ENCODE data around the gene MYO16.

The MYO16 gene

GRCh38 chr13:109121826-109122225 lies 492.4 kb downstream of the MYO16 start:
- no peak for DNase-seq (ENCODE audit: low read depth in 2 of 2)

GRCh38 chr13:109123971-109124370 lies 494.6 kb downstream of the MYO16 start:
- DNase-seq (ENCODE audit: low read depth in 2 of 2) = no peak

GRCh38 chr13:109126178-109126577 lies 496.8 kb downstream of the MYO16 start:
- no peak for DNase-seq (ENCODE audit: low read depth in 2 of 2)

- DNase-seq (ENCODE audit: low read depth in 2 of 2) = no peak
Measured at GRCh38 chr13:109126891-109127641, 497.7 kb downstream of the MYO16 start.

GRCh38 chr13:109128121-109128520 lies 498.7 kb downstream of the MYO16 start:
- no peak for DNase-seq (ENCODE audit: low read depth in 2 of 2)

- DNase-seq (ENCODE audit: low read depth in 2 of 2) = no peak
Measured at GRCh38 chr13:109130093-109130835, 500.9 kb downstream of the MYO16 start.

GRCh38 chr13:109131698-109132257 lies 502.4 kb downstream of the MYO16 start:
- no peak for DNase-seq (ENCODE audit: low read depth in 2 of 2)

- no peak for DNase-seq (ENCODE audit: low read depth in 2 of 2)
Measured at GRCh38 chr13:109135018-109135417, 505.6 kb downstream of the MYO16 start.

GRCh38 chr13:109136873-109137272 lies 507.5 kb downstream of the MYO16 start:
- no peak for DNase-seq (ENCODE audit: low read depth in 2 of 2)

- no peak for DNase-seq (ENCODE audit: low read depth in 2 of 2)
Measured at GRCh38 chr13:109139346-109139745, 509.9 kb downstream of the MYO16 start.

- no peak for DNase-seq (ENCODE audit: low read depth in 2 of 2)
Measured at GRCh38 chr13:109140054-109140453, 510.6 kb downstream of the MYO16 start.

GRCh38 chr13:109140479-109141349 lies 511.3 kb downstream of the MYO16 start:
- DNase-seq (ENCODE audit: low read depth in 2 of 2) = no peak

GRCh38 chr13:109141706-109142105 lies 512.3 kb downstream of the MYO16 start:
- no peak for DNase-seq (ENCODE audit: low read depth in 2 of 2)

- DNase-seq (ENCODE audit: low read depth in 2 of 2) = no peak
Measured at GRCh38 chr13:109144693-109145437, 515.5 kb downstream of the MYO16 start.

- DNase-seq (ENCODE audit: low read depth in 2 of 2) = no peak
Measured at GRCh38 chr13:109145631-109146030, 516.2 kb downstream of the MYO16 start.

- no peak for DNase-seq (ENCODE audit: low read depth in 2 of 2)
Measured at GRCh38 chr13:109146393-109146792, 517.0 kb downstream of the MYO16 start.

- DNase-seq (ENCODE audit: low read depth in 2 of 2) = no peak
Measured at GRCh38 chr13:109146912-109147647, 517.7 kb downstream of the MYO16 start.

- no peak for DNase-seq (ENCODE audit: low read depth in 2 of 2)
Measured at GRCh38 chr13:109148243-109148642, 518.8 kb downstream of the MYO16 start.

- no peak for DNase-seq (ENCODE audit: low read depth in 2 of 2)
Measured at GRCh38 chr13:109150696-109151095, 521.3 kb downstream of the MYO16 start.

GRCh38 chr13:109151255-109151654 lies 521.8 kb downstream of the MYO16 start:
- no peak for DNase-seq (ENCODE audit: low read depth in 2 of 2)

Data from stimulated activated CD4-positive, alpha-beta T cell treated with anti-CD3 and anti-CD28 coated beads, Interleukin-15, amount 100 ng/mL, for 48 hours (primary cell).